Measurements from ENCODE around the gene CALU. TPM values are rescaled to one million over a fixed set of nuclear protein-coding genes. Genes with fewer than 3 reads are reported as not detected.
A peak's percentile ranks its signal among the peaks of the same experiment; 100 is the strongest.

Gene CALU
- total and polyA plus RNA-seq, 8 donors = 177 to 239 (median 205) TPM

DNA sequence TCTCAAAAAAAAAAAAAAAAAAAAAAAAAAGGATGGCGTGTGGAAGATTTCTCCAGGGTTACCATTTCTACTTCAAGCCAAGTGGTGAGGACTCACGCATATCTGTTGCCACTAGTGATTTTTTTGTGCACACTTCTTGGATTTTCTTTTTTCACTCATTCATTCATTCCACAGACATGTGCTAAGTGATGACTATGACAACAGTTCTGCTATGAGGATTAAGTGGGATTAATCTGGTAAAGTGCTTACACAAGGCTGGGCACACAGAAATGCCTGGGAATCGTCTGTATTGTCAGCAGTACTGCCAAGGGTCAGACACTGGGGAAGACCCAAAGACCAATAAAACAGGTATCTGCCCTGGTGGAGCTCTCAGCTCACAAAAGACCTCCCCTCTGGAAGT is 42.7 kb downstream of the CALU start:
- Histone ChIP-seq H3K36me3 (no peaks in the 10 kb centered on the region), H3K27ac (no peak overlapping the region), H3K4me3 (no peak overlapping the region), H3K27me3 (no peaks in the 10 kb centered on the region), H3K4me1 (no peaks in the 10 kb centered on the region), H3K9me3 (peaks cover 0 to 12% of the 10 kb centered on the region in 2 donors)
- intact Hi-C loops (cut with DNase I) = no loop called here
- TF ChIP-seq CTCF (IDR thresholded peaks at IDR 0.05) = no peak
- ATAC-seq = no peak
- no peak for DNase-seq

GRCh38 chr7:128783143-128783861 is 44.1 kb downstream of the CALU start:
- Histone ChIP-seq H3K9me3 (no peaks in the 10 kb centered on the region), H3K27ac (no peak overlapping the region), H3K27me3 (no peaks in the 10 kb centered on the region), H3K36me3 (no peaks in the 10 kb centered on the region), H3K4me1 (no peaks in the 10 kb centered on the region), H3K4me3 (no peak overlapping the region)
- ATAC-seq = peak; percentile 66
- intact Hi-C loops (cut with DNase I) = no loop called here
- TF ChIP-seq CTCF (IDR thresholded peaks at IDR 0.05) = no peak
- DNase-seq = peak in 3 of 4 donors; percentile 63 to 85 (median 68)

GRCh38 chr7:128785738-128786137 is 46.6 kb downstream of the CALU start:
- H3K9me3 ChIP-seq = no peaks in the 10 kb centered on the region
- peaks cover 0 to 6% of the 10 kb centered on the region in 2 donors for H3K4me1 ChIP-seq
- H3K4me3 ChIP-seq = no peak overlapping the region
- DNase-seq (no peak), ATAC-seq (no peak)
- TF ChIP-seq CTCF (IDR thresholded peaks at IDR 0.05) = no peak
- intact Hi-C loops (cut with DNase I) = no loop called here
- H3K27ac ChIP-seq = no peak overlapping the region
- no peaks in the 10 kb centered on the region for H3K36me3 ChIP-seq
- H3K27me3 ChIP-seq = peaks cover 0 to 18% of the 10 kb centered on the region in 2 donors

GRCh38 chr7:128788446-128789412 is 49.6 kb downstream of the CALU start:
- H3K4me3 ChIP-seq = no peak overlapping the region
- peaks cover 0 to 44% of the 10 kb centered on the region in 2 donors for H3K27me3 ChIP-seq
- no peaks in the 10 kb centered on the region for H3K36me3 ChIP-seq
- peaks cover 0 to 18% of the 10 kb centered on the region in 2 donors for H3K4me1 ChIP-seq
- ATAC-seq (no peak), DNase-seq (no peak)
- no peak overlapping the region for H3K27ac ChIP-seq
- H3K9me3 ChIP-seq = no peaks in the 10 kb centered on the region
- no peak for TF ChIP-seq CTCF (IDR thresholded peaks at IDR 0.05)
- intact Hi-C loops (cut with DNase I) = no loop called here
